ENCODE measurements around the gene TBC1D22A.
A peak's percentile ranks its signal among the peaks of the same experiment; 100 is the strongest.

The TBC1D22A gene

GRCh38 chr22:46728470-46728869 lies 34.0 kb upstream of the TBC1D22A start:
- TF ChIP-seq CTCF (IDR thresholded peaks at IDR 0.05; ENCODE audit: low read length) (no peak), EZH2 (IDR thresholded peaks at IDR 0.05; ENCODE audit: borderline replicate concordance, low read length) (no peak)
- H3K27me3 ChIP-seq (ENCODE audit: insufficient read depth, low read length) = no peaks in the 10 kb centered on the region
- no peak overlapping the region for H2AFZ ChIP-seq (ENCODE audit: low read length)
- no peaks in the 10 kb centered on the region for H3F3A ChIP-seq (ENCODE audit: insufficient read depth, low read length)
- no peak overlapping the region; the same call in 1 of the 2 replicates for H3K9ac ChIP-seq (ENCODE audit: low read length)
- H3K4me1 ChIP-seq (ENCODE audit: insufficient read depth, low read length, severe bottlenecking) = peaks cover 74% of the 10 kb centered on the region
- no peaks in the 10 kb centered on the region for H3K9me2 ChIP-seq (ENCODE audit: low read depth, low read length)
- H3K36me3 ChIP-seq (ENCODE audit: insufficient read depth, low read length) = peaks cover 43% of the 10 kb centered on the region
- H3K79me2 ChIP-seq (ENCODE audit: insufficient read depth, low read length) = peaks cover 35% of the 10 kb centered on the region
- H3K9me3 ChIP-seq (ENCODE audit: low read length) = no peaks in the 10 kb centered on the region
- no peaks in the 10 kb centered on the region for H4K20me1 ChIP-seq (ENCODE audit: insufficient read depth, low read length)
- H3K27ac ChIP-seq (ENCODE audit: low read depth, low read length, poor library complexity, severe bottlenecking) = peak overlapping the region; percentile 72
- no peak overlapping the region for H3K4me3 ChIP-seq (ENCODE audit: low read depth, low read length, poor library complexity, severe bottlenecking)
- peak overlapping the region; percentile 14; the same call in 1 of the 2 replicates for H3K4me2 ChIP-seq (ENCODE audit: low read length)

DNA sequence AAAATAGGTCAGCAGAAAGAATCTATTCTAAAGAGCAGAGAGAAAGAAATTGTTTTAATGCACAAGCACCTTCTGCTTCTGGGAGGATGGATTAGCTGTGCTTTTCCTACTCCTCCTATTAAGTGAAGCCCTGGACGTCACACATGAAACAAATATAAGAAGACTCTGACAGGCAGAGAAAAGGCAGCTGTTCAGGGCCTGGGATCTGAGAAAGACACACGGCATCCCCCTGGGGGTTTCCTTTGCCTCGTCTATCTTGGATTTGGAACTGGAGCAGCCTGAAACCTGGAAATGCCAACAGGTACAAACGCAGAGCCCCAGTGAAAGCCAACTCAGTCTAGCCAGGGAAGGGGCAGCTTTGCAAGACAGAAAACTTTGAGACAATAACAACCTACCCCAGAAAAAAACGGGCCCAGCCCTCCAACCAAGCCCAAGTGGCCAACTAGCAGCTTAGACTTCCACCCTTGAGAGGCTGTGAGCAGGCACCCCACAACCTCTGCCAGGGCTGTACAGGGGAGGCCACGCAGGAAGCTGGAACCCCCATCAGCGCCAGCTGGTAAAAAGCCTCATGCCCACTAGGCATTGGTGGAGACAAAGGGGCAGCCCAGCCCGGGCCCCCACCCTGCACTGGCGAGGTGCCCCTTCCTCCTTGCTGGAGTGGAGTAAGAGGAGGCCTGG lies 31.7 kb upstream of the TBC1D22A start:
- Histone ChIP-seq H3K4me2 (ENCODE audit: low read length) (peak overlapping the region; percentile 68), H3K27ac (ENCODE audit: low read depth, low read length, poor library complexity, severe bottlenecking) (peak overlapping the region; percentile 96), H3K4me3 (ENCODE audit: low read depth, low read length, poor library complexity, severe bottlenecking) (peak overlapping the region; percentile 23), H3F3A (ENCODE audit: insufficient read depth, low read length) (no peaks in the 10 kb centered on the region; the same call in 1 of the 2 replicates), H4K20me1 (ENCODE audit: insufficient read depth, low read length) (no peaks in the 10 kb centered on the region), H3K36me3 (ENCODE audit: insufficient read depth, low read length) (peaks cover 27% of the 10 kb centered on the region), H3K4me1 (ENCODE audit: insufficient read depth, low read length, severe bottlenecking) (peaks cover 97% of the 10 kb centered on the region), H3K9me3 (ENCODE audit: low read length) (no peaks in the 10 kb centered on the region), H3K9ac (ENCODE audit: low read length) (peak overlapping the region; percentile 65; the same call in 1 of the 2 replicates), H2AFZ (ENCODE audit: low read length) (no peak overlapping the region), H3K9me2 (ENCODE audit: low read depth, low read length) (no peaks in the 10 kb centered on the region), H3K79me2 (ENCODE audit: insufficient read depth, low read length) (peaks cover 39% of the 10 kb centered on the region), H3K27me3 (ENCODE audit: insufficient read depth, low read length) (no peaks in the 10 kb centered on the region)
- TF ChIP-seq CTCF (IDR thresholded peaks at IDR 0.05; ENCODE audit: low read length) (no peak), EZH2 (IDR thresholded peaks at IDR 0.05; ENCODE audit: borderline replicate concordance, low read length) (no peak)

DNA sequence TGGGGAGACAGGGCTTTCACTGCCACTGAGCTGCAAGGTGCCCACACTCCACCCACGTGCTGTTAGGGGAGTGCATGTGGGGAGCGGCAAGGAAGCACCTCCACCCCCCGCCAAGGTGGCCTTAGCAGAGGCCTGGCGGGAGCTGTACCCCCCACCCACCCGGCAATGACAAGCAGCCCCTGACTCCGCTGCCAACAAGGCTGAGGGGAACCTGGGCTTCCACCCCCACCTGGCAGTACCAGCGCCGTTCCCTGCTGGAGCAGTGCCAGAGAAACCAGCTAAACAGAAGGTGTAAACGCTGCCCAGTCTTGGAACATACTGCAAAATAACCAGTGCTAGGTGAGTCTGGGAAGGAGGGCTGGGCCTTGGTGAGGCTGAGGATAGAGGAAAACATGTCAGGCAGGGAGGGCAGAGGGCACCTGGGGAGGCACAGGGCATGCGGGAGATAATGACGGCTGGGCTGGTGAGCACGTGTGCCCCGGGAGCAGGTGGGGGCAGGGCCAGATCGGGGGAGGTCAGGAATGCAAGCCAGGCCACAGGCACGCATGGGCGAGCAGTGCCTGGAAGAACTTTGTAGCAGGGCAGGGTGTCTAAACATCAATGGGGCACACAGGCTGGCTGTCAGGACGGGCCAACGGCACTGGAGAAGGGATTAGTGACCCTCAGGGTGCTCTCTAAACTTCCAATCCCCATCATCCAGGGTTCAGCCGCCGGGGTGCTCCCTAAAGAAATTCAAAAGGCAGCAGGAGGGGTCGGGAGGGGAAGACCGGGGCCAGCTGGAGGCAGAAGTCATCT lies 31.0 kb upstream of the TBC1D22A start:
- H3K79me2 ChIP-seq (ENCODE audit: insufficient read depth, low read length) = peaks cover 41% of the 10 kb centered on the region
- H3K27ac ChIP-seq (ENCODE audit: low read depth, low read length, poor library complexity, severe bottlenecking) = peak overlapping the region; percentile 96
- H3K4me2 ChIP-seq (ENCODE audit: low read length) = peak overlapping the region; percentile 68

More for the DNA sequence above, 31.0 kb upstream of the TBC1D22A start:
- H3K27me3 ChIP-seq (ENCODE audit: insufficient read depth, low read length) = no peaks in the 10 kb centered on the region
- TF ChIP-seq EZH2 (IDR thresholded peaks at IDR 0.05; ENCODE audit: borderline replicate concordance, low read length) = no peak
- TF ChIP-seq CTCF (IDR thresholded peaks at IDR 0.05; ENCODE audit: low read length) = no peak
- H3K9me2 ChIP-seq (ENCODE audit: low read depth, low read length) = no peaks in the 10 kb centered on the region
- no peaks in the 10 kb centered on the region; the same call in 1 of the 2 replicates for H3F3A ChIP-seq (ENCODE audit: insufficient read depth, low read length)
- peak overlapping the region; percentile 23 for H3K4me3 ChIP-seq (ENCODE audit: low read depth, low read length, poor library complexity, severe bottlenecking)
- H3K36me3 ChIP-seq (ENCODE audit: insufficient read depth, low read length) = peaks cover 19% of the 10 kb centered on the region
- no peaks in the 10 kb centered on the region for H3K9me3 ChIP-seq (ENCODE audit: low read length)
- H3K9ac ChIP-seq (ENCODE audit: low read length) = peak overlapping the region; percentile 65
- peaks cover 100% of the 10 kb centered on the region for H3K4me1 ChIP-seq (ENCODE audit: insufficient read depth, low read length, severe bottlenecking)
- H2AFZ ChIP-seq (ENCODE audit: low read length) = no peak overlapping the region
- no peaks in the 10 kb centered on the region for H4K20me1 ChIP-seq (ENCODE audit: insufficient read depth, low read length)
